ENCODE measurements around the gene VAMP5. TPM values are rescaled to one million over a fixed set of nuclear protein-coding genes. Genes with fewer than 3 reads are reported as not detected.

VAMP5 gene
- total RNA-seq, 1 experiment from 2014 or later: 1.9 TPM

GRCh38 chr2:85600951-85601770 is 16.9 kb downstream of the VAMP5 start:
- TF ChIP-seq ZFX (IDR thresholded peaks at IDR 0.05): no peak
- TF ChIP-seq SRF (IDR thresholded peaks at IDR 0.05; ENCODE audit: low read depth): no peak
- no peak for TF ChIP-seq EZH2phosphoT487 (IDR thresholded peaks at IDR 0.05; ENCODE audit: borderline replicate concordance)
- TF ChIP-seq EZH2 (IDR thresholded peaks at IDR 0.05): no peak
- TSS peak; percentile 31 for BruUV-seq (replicated peaks)
- no peak for DNase-seq (ENCODE audit: low read depth, low spot score)
- ChIA-PET CTCF (no interaction called here), RAD21 (ENCODE audit: low non-redundant PET in 1 of 2, low total read pairs in 2 of 2, uncharacterized antibody in 2 of 2, unreplicated experiment in 2 of 2) (no interaction called here), POLR2A (interaction anchor here (0.6 to 3.3 kb wide), 3 partner anchors 10 to 11 kb away, joined by 3 to 20 read pairs (median 3); partner anchors contain the start of gene C2orf68)
- Histone ChIP-seq H4K20me1 (ENCODE audit: insufficient read depth) (no peaks in the 10 kb centered on the region), H3K9me3 (ENCODE audit: control insufficient read depth in 1 of 2, insufficient read depth in 1 of 2, low read depth in 1 of 2, low read length in 2 of 2) (no peaks in the 10 kb centered on the region), H3K4me1 (ENCODE audit: control insufficient read depth in 1 of 2, insufficient read depth in 2 of 2, low read length in 2 of 2) (peaks cover 11 to 25% of the 10 kb centered on the region in 2 experiments), H3K36me3 (ENCODE audit: control insufficient read depth in 1 of 2, insufficient read depth in 2 of 2, low read length in 2 of 2) (peaks cover 4 to 5% of the 10 kb centered on the region in 2 experiments; a peak in 3 of 4 replicates), H3K4me3 (replicated peaks in 1 of 2; ENCODE audit: low read depth in 1 of 2, low read length in 2 of 2) (peak overlapping the region; percentile 83 to 85), H3K79me2 (ENCODE audit: insufficient read depth, low read length) (peaks cover 11% of the 10 kb centered on the region), H3K9ac (ENCODE audit: low read length) (peak overlapping the region; percentile 63), H3K9me2 (ENCODE audit: insufficient read depth) (no peaks in the 10 kb centered on the region), H3K27me3 (ENCODE audit: insufficient read depth, low read length) (no peaks in the 10 kb centered on the region), H3K27ac (ENCODE audit: low read depth, low read length) (peak overlapping the region; percentile 64; the same call in 1 of the 2 replicates), H2AFZ (ENCODE audit: low read depth, low read length, poor library complexity, severe bottlenecking) (no peak overlapping the region), H3K4me2 (ENCODE audit: low read length) (peak overlapping the region; percentile 93)
- no peak for ATAC-seq
- intact Hi-C loops (cut with micrococcal nuclease): loop anchor here (5.0 kb wide), 1 partner anchor 189 kb away; the partner anchor contains the start of gene CAPG

- RAD21 ChIA-PET (ENCODE audit: low non-redundant PET in 1 of 2, low total read pairs in 2 of 2, uncharacterized antibody in 2 of 2, unreplicated experiment in 2 of 2): no interaction called here
- TF ChIP-seq TCF7L2 (IDR thresholded peaks at IDR 0.05; ENCODE audit: borderline replicate concordance, extremely low read depth, insufficient read depth, insufficient read length) (peak; percentile 11), MAX (IDR thresholded peaks at IDR 0.05) (no peak), EZH2phosphoT487 (IDR thresholded peaks at IDR 0.05; ENCODE audit: borderline replicate concordance) (no peak)
- H3K79me2 ChIP-seq (ENCODE audit: insufficient read depth, low read length): peaks cover 3% of the 10 kb centered on the region
- peaks cover 4 to 5% of the 10 kb centered on the region in 2 experiments; a peak in 3 of 4 replicates for H3K36me3 ChIP-seq (ENCODE audit: control insufficient read depth in 1 of 2, insufficient read depth in 2 of 2, low read length in 2 of 2)
- DNase-seq (ENCODE audit: low read depth, low spot score) (no peak), ATAC-seq (peak; percentile 70)
- CTCF ChIA-PET: no interaction called here
- POLR2A ChIA-PET: interaction anchor here (0.8 to 3.3 kb wide), 5 partner anchors 7 to 25 kb away, joined by 3 to 20 read pairs (median 4); partner anchors contain the start of genes C2orf68 and VAMP8
- H2AFZ ChIP-seq (ENCODE audit: low read depth, low read length, poor library complexity, severe bottlenecking): no peak overlapping the region
- peak overlapping the region; percentile 64; the same call in 1 of the 2 replicates for H3K27ac ChIP-seq (ENCODE audit: low read depth, low read length)
- H3K27me3 ChIP-seq (ENCODE audit: insufficient read depth, low read length): no peaks in the 10 kb centered on the region
- no TSS peak for BruUV-seq (replicated peaks)
- H3K4me1 ChIP-seq (ENCODE audit: control insufficient read depth in 1 of 2, insufficient read depth in 2 of 2, low read length in 2 of 2): peaks cover 8 to 17% of the 10 kb centered on the region in 2 experiments
- H3K9ac ChIP-seq (ENCODE audit: low read length): peak overlapping the region; percentile 63
- peak overlapping the region; percentile 93 for H3K4me2 ChIP-seq (ENCODE audit: low read length)
- H3K9me2 ChIP-seq (ENCODE audit: insufficient read depth): no peaks in the 10 kb centered on the region
- H3K9me3 ChIP-seq (ENCODE audit: control insufficient read depth in 1 of 2, insufficient read depth in 1 of 2, low read depth in 1 of 2, low read length in 2 of 2): no peaks in the 10 kb centered on the region
- no peaks in the 10 kb centered on the region for H4K20me1 ChIP-seq (ENCODE audit: insufficient read depth)
- intact Hi-C loops (cut with micrococcal nuclease): loop anchor here (5.0 kb wide), 1 partner anchor 190 kb away; the partner anchor contains the start of gene CAPG
- H3K4me3 ChIP-seq (replicated peaks in 1 of 2; ENCODE audit: low read depth in 1 of 2, low read length in 2 of 2): peak overlapping the region; percentile 83 to 85
Measured at GRCh38 chr2:85601771-85602475, 17.7 kb downstream of the VAMP5 start.

All from HCT116 (cell line).